GF-D8 (cell line): ENCODE results near the gene ATCAY.
"Not testable (repeated sequence)": the region's sequence is repeated elsewhere in the genome, so short reads cannot be mapped to it uniquely, and the experiment has no call there.

Source experiments
- DNase-seq: peaks from one replicate; lab custom pipeline; 2025; lab: John Stamatoyannopoulos, UW

The ATCAY gene

DNA sequence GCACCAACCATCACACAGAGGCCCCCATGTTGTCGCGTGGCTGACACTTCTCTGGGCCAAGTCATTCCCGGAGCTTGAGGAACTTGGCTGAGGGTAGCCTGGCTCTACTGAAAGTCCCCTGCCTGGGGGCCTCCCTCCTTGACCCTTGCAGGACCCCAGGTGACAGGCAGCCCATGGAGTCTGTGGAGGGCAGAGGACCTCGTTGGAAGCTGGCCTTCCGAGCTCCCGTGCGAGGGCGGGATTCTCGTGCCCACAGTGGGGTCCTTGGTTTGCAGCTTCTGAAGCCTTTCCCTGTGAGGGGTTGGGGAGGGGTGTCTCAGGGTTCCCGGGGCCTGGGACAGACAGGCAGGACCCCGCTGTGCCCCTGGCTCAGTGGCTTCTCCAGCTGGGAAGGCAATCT, 68.8 kb downstream of the ATCAY start:
- no peak for DNase-seq

- DNase-seq, result no peak
Observed at GRCh38 chr19:3949997-3950859, 69.7 kb downstream of the ATCAY start.

- peak; percentile 6 for DNase-seq
Observed at GRCh38 chr19:3950871-3951861, 70.7 kb downstream of the ATCAY start.

DNA sequence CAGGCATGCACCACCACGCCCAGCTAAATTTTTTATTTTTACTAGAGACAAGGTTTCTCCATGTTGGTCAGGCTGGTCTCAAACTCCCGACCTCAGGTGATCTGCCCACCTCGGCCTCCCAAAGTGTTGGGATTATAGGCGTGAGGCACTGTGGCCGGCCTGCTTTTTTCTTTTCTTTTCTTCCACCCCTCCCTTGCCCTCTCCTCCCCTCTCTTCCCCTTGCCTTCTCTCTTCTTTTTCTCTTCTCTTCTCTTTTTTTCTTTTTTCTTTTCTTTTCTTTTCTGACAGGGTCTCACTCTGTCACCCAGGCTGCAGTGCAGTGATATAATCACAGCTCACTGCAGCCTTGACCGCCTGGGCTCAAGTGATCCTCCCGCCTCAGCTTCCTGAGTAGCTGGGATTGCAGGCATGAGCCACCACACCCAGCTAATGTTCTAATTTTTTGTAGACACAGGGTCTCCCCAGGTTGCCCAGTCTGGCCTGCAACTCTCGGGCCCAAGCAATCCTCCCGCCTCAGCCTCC, 72.3 kb downstream of the ATCAY start:
- DNase-seq, result not testable (repeated sequence)

GRCh38 chr19:3954107-3954506, 73.6 kb downstream of the ATCAY start:
- DNase-seq, result no peak

DNA sequence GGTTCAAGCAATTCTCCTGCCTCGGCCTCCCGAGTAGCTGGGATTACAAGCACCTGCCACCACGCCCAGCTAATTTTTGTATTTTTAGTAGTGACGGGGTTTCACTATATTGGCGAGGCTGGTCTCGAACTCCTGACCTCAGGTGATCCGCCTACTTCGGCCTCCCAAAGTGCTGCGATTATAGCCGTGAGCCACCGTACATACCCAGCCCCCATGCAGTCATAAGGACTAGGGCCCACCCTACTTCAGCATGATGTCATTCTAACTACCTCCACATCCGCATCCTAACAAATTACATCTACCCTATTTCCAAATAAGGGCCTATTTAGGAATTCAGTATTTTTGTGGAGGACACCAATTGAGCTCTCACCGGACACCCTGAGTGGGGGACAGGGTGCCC, 74.8 kb downstream of the ATCAY start:
- not testable (repeated sequence) for DNase-seq

- DNase-seq, result no peak
Observed at GRCh38 chr19:3955688-3956087, 75.2 kb downstream of the ATCAY start.

DNA sequence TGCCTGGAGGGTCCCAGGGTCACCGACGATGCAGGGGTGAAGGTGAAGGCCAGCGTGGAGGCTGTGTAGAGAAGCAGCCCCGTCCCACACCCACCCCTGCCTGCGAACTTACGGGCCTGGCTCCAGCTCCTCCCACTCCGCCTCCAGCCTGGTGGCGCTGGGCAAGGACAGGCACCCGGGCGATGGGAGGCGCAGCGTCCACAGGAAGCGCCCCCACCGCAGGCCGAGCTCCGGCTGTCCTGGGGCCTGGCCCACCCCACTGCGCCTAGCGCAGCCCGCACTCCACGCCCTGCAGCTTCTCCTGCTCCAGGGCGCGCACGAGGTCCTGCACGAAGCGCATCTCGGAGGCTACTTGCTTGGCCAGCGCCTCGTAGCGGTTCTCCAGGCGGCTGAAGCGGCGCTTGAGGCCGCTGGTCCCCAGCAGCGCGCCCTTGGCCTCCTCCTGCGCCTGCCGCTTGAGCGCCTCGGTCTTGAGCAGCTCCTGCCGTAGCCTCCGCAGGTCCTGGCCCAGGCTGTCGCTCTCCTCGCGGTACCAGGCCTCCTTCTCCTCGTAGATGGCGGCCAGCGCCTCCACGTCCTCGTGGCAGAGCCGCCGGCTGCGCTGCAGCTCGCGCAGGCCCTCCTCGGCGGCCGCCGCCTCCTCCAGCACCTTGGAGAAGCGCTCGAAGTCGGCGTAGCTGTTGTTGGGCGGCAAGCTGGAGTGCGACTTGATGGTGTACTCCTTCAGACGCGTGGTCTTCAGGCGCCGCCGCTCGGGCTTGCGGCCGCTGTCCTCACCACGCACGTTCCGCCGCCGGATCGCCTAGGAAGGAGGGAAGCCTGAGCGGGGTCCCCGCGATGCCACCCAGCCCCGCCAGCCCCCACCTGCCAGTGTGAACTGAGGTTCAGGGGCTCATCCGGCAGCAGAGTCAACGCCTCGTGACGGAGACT, 78.6 kb downstream of the ATCAY start:
- DNase-seq, result no peak

- DNase-seq, result no peak
Observed at GRCh38 chr19:3959766-3960131, 79.3 kb downstream of the ATCAY start.

DNA sequence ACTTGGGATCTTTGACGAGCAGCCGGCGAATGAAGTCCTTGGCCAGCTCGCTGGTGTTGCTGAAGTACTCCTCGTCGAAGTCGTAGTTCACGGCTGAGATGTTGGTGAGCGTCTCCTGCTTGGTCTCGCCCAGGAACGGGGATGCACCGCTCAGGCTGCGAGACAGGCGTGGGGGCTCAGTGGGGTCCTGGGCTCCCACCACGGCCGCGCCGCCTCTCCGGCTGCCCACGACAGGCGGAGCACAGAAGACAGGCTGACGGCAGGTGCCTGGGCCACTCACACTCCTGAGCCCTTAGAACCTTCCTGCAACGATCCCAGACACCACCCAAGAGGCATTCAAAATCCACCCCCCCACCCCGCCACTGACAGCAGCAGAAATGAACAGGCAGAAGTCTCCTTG, 80.5 kb downstream of the ATCAY start:
- no peak for DNase-seq

DNA sequence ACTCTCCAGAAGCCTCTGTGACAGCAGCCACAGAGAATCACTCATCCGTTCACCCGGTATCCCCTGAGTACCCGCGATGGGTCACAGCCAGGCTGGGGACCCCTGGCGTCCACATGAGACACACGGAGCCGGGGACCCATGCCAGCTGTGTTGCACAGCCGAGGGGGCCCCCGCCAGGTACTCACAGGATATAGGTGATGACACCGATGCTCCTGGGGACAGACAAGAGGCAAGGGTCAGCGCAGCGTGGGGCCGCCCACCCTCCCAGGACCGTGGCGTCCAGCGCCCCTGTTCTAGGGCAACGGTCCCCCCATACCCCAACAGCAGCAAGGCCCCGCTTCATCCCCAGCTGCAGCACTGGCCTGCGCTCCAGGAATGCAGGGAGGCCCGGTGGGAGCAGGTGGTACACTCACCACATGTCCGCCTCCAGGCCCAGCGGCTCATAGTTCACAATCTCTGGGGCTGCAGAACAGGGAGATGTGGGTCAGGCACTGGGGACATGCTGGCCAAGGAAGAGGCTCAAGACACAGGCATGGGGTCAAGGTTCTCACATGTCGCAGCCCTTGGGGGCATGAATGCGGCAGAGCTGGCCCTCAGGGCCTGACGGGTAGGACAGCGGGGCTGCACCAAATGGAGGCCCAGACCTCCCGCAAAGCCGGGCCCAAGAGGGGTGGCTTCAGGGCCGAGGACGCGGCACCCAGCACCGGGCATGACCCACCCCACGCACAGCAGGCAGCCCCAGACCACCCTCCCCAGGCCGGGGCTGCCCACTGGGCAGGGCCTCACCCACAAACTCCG, 83.2 kb downstream of the ATCAY start:
- DNase-seq, result no peak

- no peak for DNase-seq
Observed at GRCh38 chr19:3964256-3965194, 84.0 kb downstream of the ATCAY start.

- no peak for DNase-seq
Observed at GRCh38 chr19:3966051-3967017, 85.8 kb downstream of the ATCAY start.

DNA sequence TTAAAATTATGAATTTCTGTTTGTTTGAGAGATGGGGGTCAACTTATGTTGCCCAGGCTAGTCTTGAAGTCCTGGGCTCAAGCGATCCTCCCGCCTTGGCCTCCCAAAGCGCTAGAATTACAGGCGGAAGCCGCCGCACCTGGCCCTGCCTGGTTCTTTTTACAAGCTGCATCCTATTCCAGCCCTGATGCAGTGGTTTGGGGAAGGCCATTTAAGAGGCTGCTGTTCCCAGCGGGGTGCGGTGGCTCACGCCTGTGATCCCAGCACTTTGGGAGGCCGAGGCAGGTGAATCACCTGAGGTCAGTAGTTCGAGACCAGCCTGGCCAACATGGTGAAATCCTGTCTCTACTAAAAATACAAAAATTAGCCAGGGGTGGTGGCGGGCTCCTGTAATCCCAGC, 87.5 kb downstream of the ATCAY start:
- not testable (repeated sequence) for DNase-seq

GRCh38 chr19:3968556-3969434, 88.3 kb downstream of the ATCAY start:
- DNase-seq, result no peak

DNA sequence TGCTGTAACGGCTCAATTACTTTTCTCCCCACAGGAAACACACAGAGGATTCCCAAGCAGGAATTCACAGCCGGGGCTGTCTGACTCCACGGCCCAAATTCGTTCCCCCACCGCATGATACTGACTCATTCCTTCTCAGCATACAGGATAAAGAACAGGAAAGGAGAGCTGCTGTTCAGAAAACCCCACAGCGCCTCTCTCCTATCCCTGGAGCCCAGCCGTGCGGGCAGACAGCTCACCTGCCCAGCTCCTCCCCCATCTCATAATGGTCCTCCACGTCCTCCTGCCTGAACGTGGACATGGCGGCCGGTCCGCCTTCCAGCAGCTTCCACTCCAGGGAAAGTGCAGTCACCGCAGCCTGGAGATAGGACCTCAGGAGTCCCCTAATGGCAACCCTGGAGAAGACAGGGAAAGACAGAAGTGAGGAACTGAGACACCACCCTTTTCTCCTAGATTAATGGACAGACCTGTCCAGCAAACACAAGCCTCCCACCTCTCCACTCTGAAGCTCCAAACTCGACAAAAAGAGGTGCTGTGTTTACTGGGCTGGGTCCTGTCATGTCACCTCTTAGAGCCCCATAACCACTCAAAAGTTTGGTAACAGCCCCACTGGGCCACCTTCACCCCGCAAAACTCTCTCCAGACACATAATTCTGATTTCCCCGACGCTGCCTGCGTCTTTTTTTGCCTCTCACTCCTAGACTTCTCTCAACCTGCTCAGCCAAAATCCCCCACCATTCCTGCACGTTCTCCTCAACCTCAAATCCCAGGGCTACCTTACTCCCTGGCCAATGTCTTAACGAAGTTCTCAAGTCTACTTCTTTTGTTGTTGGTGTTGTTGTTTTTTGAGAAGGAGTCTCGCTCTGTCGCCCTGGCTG, 89.2 kb downstream of the ATCAY start:
- no peak for DNase-seq
